Adrenal gland (tissue), 5 donors: ENCODE results near the gene SSC4D.

Experiments used
- POLR2A ChIP-seq, 2 donors: fragments of 450-650 bp; IDR thresholded peaks; one replicate each; pipeline ENCODE4 v1.6.1; 2017; ENCODE audit warnings: antibody characterized with exemption in 2 of 2, mild to moderate bottlenecking in 2 of 2, moderate library complexity in 1 of 2
- TF ChIP-seq, protein P1 (sequence below), 6 experiments: fragments of 450-650 bp in 4 of 6; fragments of 200-600 bp in 2 of 6; sonication (generic) in 1 of 6; IDR thresholded peaks; 1 replicate in 5 of 6; 2 replicates in 1 of 6; pipeline versions ENCODE4 v1.5.1 to v1.8.0; 2016 to 2021; ENCODE audit warnings: antibody characterized with exemption in 6 of 6, mild to moderate bottlenecking in 2 of 6, moderate library complexity in 1 of 6
- donor health status: DM: no; HTN: no; CAD: no.

- TF ChIP-seq, protein P1, sequence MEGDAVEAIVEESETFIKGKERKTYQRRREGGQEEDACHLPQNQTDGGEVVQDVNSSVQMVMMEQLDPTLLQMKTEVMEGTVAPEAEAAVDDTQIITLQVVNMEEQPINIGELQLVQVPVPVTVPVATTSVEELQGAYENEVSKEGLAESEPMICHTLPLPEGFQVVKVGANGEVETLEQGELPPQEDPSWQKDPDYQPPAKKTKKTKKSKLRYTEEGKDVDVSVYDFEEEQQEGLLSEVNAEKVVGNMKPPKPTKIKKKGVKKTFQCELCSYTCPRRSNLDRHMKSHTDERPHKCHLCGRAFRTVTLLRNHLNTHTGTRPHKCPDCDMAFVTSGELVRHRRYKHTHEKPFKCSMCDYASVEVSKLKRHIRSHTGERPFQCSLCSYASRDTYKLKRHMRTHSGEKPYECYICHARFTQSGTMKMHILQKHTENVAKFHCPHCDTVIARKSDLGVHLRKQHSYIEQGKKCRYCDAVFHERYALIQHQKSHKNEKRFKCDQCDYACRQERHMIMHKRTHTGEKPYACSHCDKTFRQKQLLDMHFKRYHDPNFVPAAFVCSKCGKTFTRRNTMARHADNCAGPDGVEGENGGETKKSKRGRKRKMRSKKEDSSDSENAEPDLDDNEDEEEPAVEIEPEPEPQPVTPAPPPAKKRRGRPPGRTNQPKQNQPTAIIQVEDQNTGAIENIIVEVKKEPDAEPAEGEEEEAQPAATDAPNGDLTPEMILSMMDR (IDR thresholded peaks at IDR 0.05) = no peak
- no peak for TF ChIP-seq POLR2A (IDR thresholded peaks at IDR 0.05)
Measured at GRCh38 chr7:76390092-76390491, 19.4 kb downstream of the SSC4D start.
